Erythroblast (primary cell): ENCODE data around the gene EPHA2.

Experiments
- GATA1 ChIP-seq: IDR thresholded peaks from 2 replicates; pipeline ENCODE4 v1.6.1; 2011; ENCODE audit warnings: low read depth, mild to moderate bottlenecking, control low read depth, low read length, moderate library complexity
- POLR2A ChIP-seq: IDR thresholded peaks from 2 replicates; pipeline ENCODE4 v1.6.1; 2011; ENCODE audit warnings: mild to moderate bottlenecking, low read length

DNA sequence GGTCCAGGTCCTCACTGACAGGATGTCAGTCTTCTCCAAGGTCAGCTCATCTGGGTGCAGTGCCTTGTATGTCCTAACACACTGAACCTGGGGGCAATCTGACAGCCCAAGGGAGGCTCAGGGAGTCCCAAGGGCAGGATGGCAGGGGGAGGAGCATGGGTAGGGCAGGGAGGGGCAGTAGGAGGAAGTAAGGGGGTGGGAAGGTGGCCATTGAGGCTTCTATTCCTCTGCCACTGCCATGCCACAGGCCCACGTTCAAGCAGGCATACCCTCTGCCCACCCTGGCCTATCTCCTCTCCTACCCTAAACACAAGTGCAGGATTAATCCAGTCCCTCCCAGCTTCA lies 43.3 kb upstream of the EPHA2 start:
- TF ChIP-seq POLR2A = no peak
- no peak for TF ChIP-seq GATA1
